Activated gamma-delta T cell treated with anti-CD3 and anti-CD28 coated beads, Interleukin-2, amount 50 U/mL, for 16 hours (primary cell): ENCODE results near the gene WASF2.

Experiments
- DNase-seq: peaks from one replicate; pipeline ENCODE4 v3.0.0-alpha.2; 2020; ENCODE audit warnings: low read depth

Gene WASF2

DNA sequence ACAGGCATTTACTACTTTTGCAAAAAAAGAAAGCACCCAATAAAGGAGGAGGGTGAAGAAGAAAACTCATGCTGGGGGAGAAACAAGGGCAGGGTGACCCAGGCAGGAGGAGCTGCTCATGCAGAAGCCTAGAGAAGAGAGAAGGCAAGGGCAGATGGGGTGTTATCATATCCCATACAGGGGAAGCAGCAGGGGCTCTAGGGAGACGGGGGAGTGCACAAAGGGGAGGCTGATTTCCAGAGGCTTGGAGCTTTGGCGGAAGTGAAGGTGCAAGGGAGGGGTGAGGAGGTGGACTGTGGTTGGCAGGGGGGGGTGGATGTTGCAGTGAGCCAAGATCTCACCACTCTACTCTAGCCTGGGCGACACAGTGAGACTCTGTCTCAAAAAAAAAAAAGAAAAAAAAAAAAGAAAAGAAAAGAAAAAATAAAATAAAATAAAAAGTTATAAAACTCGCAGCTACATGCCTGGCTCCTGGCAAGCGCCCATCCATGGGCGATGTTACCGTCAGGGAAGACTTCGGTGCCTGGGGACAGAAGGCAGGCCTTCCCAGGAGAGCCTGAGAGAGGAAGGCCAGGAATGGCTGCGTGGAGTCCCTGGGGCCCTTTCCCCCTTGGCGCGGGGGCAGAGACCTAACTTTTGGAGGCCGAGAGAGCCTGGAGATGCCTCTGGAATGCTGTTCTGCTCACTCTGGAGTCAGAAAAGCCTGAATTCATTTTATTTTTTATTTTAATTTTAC lies 112.0 kb downstream of the WASF2 start:
- DNase-seq: no peak

DNA sequence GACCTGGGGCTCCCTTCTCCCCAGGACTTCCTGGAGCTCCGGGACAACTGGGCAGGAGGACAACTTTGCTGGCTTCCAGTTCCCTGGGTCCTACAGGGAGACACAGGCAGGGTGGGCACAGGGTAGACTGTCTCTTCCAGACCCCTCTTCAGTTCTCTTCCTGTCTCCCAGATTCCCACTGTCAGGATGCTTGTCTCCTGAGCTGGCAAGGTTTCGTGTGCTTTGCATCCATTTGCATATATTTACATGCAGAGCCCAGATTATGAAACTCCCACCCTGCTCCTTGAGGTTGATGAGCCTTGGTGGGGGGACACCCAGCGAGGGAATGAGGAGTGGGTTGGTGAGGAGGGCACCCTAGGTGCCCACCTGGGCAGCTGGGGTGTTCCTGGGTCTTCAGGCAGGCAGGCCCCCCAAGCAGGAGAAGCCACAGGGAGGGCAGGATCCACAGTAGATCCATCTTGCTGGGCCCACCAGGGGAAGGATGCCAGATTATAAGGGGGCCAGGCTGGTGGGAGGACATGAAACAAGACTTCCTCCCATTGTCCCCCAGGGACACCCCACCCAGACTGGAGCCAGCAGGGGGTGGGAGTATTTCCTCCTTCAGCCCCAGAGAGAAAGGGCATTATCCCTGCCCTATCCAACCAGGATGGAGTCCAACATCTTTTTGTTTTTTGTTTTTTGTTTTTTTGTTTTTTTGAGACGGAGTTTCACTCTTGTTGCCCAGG lies 115.4 kb downstream of the WASF2 start, which contains the start of gene FCN3:
FCN3 (minus strand) TSS at position 463 of the 725 bp plus-strand sequence; CDS start at position 457, 6 bp downstream.
- no peak for DNase-seq

- DNase-seq: no peak
Observed at GRCh38 chr1:27372808-27373690, 116.9 kb downstream of the WASF2 start.

GRCh38 chr1:27372022-27372807 lies 117.8 kb downstream of the WASF2 start:
- no peak for DNase-seq

DNA sequence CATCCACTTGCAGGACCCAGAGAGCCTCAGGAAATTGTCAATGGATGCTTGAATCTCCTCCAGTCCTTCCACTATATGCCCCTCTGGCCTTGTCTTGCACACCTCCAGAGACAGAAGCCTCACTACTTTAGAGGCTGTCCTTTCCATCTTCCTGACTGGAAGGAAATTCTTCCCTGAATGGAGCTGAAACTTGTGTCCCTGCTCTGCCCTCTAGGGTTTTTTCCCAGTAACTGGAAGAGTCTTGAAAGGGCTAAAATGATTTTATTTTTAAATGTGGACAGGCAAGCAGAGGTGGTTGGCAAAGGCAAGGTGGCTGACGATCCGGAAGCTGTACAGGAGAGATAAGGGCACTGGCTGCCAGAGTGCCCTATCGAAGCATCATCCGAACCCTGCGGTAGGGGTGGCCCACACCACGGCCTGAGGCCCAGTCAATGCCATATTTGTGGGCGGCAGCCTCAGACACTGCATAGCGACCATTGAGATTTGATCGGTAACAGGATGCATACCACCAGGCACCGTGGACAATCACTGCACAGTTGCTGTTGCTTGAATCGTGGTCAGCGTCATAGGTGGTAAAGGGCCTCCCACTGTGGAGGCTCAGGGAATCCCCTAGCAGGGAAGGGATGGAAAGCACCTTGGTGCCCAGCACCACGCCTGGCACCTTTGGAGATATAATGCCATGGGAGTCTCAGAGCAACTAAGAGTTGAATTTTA lies 120.9 kb downstream of the WASF2 start:
- no peak for DNase-seq

DNA sequence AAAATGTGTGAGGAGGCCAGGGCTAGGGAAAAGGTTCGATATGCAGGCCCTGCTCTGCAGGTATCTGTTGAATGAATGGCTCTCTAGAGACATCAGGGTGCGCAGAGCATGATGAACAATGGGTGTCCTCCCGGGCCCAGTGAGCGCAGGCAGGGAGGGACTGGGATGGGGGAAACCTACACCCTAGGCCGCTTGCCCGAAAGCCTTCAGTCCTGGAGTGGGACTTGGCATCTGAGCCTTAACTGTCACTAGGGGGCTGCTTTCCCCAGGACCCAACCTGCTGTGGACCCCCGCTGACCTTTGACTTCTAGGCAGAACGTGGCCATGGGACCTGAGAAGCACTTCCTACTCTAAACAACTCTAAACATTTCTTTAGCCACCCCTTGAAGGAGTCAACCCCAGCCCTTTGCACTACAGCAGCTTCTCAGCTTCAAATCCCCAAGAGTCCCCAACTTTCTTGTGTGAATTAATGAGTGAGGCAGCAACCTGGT lies 122.8 kb downstream of the WASF2 start:
- no peak for DNase-seq

GRCh38 chr1:27366411-27367159 lies 123.4 kb downstream of the WASF2 start, which contains the start of gene MAP3K6:
Gene MAP3K6 (minus strand): TSS chr1:27366961. CDS start chr1:27366597, 364 bp downstream.
- no peak for DNase-seq

- DNase-seq: peak; percentile 44
Observed at GRCh38 chr1:27366113-27366410, 123.9 kb downstream of the WASF2 start.

DNA sequence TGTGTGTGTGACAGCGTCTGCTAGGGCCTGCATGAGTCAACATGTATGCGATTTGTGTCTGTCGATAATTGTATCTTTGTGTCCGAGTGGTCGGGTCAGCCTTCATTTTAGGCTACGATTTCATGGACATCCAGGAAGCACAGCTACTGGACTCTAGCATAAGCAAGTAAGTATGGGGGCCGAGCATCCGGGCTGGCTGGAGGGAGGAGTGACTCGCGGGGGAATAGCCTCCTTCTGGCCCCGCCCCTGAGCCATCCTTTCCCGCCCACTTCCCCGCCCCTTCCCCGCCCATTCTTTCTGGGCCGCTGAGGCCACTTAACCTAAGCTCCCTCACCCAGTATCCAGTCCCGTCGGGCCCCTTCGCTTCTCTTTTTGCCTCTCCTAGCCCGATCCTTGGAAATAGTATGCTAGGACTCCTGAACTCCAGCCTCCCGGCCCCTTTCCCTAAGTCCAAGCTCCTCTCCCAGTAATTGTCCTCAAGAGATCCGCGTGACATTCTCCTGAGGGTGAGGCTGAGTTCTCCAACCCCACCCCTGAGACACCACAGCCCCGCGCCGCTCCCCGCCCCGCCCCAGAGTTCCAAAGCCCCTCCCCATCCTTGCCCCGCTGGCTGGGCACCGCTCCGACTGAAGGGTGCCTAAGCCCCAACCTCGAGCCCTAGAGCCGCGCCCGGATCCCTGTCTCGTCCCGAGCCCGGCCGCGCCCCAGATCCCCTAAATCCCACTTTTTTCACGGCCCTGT lies 124.4 kb downstream of the WASF2 start:
- DNase-seq: peak; percentile 54

DNA sequence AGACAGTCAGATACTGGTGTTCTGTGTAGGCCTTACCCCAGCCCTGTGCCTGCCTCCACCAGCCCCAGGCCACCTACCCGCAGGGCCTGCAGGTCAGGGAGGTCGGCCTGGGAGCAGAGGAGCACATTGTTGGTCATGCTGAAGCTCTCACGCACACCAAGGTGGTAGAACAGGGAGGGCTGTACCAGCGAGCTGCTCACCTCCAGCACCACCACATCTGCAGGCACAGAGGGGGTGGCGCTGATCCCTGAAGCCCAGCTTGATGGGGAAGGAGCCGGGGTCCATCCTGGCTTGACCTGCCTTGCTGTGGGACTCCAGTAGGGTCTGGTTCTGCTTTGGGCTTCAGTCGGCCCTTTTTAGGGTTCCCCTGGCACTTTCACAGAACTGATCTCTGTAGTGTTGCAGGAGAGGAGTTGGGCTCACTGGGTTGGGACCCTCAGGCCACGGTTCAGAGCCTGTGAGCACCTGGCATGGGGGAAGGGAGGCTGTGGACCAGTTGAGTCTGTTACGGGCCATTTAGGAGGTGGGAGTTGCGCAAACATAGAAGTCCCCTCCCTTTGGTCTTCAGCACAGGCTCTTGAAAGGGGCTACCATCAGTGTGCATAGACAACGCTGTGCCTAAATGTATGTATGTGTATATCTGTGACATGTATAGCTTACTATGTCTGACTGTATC lies 125.1 kb downstream of the WASF2 start:
- DNase-seq: no peak

DNA sequence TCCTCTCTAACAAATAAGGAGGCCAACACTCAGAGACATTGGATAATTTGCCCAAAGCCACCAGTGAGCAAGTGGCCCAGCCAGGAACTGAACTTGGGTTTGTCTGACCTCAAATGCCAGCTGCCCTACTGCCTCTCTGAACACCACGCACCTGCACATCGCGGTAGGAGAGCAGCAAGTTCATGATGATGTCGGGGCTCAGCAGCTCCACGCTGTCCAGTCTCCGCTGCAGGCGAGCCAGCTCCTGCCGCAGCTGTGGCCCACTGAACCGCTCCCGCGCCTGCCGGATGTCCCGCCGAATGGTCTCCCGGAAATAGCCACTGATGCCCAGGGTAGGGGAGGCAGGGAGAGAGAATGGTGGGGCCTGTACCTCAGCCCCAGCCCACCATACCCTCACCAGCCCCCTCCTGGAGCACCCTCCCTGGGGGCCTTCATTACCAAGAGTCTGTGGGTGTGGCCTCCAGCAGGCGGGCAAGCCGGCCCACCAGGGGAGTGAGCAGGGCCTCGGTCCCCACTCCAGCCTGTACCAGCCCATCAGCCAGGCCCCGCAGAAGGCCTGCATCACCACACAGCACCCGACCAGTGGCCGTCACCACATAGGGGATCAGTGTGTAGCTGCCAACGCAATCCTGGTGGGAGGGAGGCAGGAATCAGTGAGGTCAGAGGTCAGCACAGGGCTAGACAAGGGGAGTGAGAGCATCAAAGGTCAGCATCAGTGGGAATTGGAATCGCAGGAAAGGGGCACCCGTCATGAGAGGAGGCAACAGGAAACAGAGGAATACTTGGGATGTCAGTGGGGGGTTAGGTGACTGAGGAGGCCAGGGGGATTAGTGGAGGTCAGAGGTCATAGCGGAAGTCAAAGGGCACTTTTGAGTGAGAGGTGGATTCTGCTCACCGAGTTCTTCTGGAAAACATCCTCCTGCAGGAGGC lies 125.9 kb downstream of the WASF2 start:
- no peak for DNase-seq

GRCh38 chr1:27361553-27361952 lies 128.4 kb downstream of the WASF2 start:
- DNase-seq: no peak

GRCh38 chr1:27361044-27361402 lies 128.9 kb downstream of the WASF2 start:
- DNase-seq: no peak

- DNase-seq: no peak
Observed at GRCh38 chr1:27360159-27361043, 129.6 kb downstream of the WASF2 start.

DNA sequence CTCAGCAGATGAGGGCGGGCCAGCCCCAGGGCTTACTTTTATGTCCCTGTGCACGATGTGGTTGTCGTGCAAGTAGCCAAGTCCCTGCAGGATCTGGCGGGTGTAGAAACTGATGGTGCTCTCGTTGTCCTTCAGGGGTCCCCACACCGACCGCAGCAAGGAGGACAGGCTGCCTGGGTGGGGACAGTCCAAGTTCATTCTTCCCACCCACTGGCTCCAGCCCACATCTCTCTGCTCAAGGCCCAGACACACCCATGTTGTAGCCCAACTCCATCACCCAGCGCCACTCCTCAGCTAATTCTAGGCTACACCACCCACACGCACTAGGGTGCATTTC lies 130.2 kb downstream of the WASF2 start:
- no peak for DNase-seq

- DNase-seq: no peak
Observed at GRCh38 chr1:27358928-27359313, 131.0 kb downstream of the WASF2 start.
